HL-60 (cell line): ENCODE results near the gene SFXN5.

Experiments
- DNase-seq, 2 experiments: peaks; one replicate each; pipeline ENCODE4 v3.0.0-alpha.2; 2010 to 2020; ENCODE audit warnings: low read depth in 1 of 2, low spot score in 1 of 2
- H3K27ac ChIP-seq: fragments of 250-450 bp; sonication (Bioruptor Pico); replicated peaks from 2 replicates; pipeline ENCODE4 v1.5.1; 2020; ENCODE audit warnings: mild to moderate bottlenecking, moderate library complexity
- H3K27me3 ChIP-seq: fragments of 250-450 bp; sonication (Bioruptor Pico); 2 replicates; pipeline ENCODE4 v1.5.1; 2021; ENCODE audit warnings: mild to moderate bottlenecking, moderate library complexity; ENCODE audit not compliant: insufficient read depth, poor library complexity, severe bottlenecking
- H3K4me3 ChIP-seq: replicated peaks from 2 replicates; pipeline ENCODE4 v1.5.1; 2011; ENCODE audit warnings: mild to moderate bottlenecking, control low read depth, low read length; ENCODE audit not compliant: insufficient read depth
- GABPA ChIP-seq: IDR thresholded peaks from 2 replicates; pipeline ENCODE4 v1.6.1; 2012; ENCODE audit warnings: low read depth
- POLR2AphosphoS5 ChIP-seq: IDR thresholded peaks from 2 replicates; pipeline ENCODE4 v1.6.1; 2012; ENCODE audit warnings: low read depth
- SPI1 ChIP-seq: IDR thresholded peaks from 2 replicates; pipeline ENCODE4 v1.6.1; 2012; ENCODE audit warnings: low read depth, mild to moderate bottlenecking, borderline replicate concordance
- TF ChIP-seq, protein P1 (sequence below): IDR thresholded peaks from one replicate; pipeline ENCODE4 v1.5.1; 2011; ENCODE audit warnings: low read length, control low read depth, inconsistent platforms; ENCODE audit not compliant: insufficient read depth
- TF ChIP-seq, protein P2 (sequence below): IDR thresholded peaks from 2 replicates; pipeline ENCODE4 v1.6.1; 2012; ENCODE audit warnings: low read depth; ENCODE audit not compliant: insufficient replicate concordance

The SFXN5 gene

DNA sequence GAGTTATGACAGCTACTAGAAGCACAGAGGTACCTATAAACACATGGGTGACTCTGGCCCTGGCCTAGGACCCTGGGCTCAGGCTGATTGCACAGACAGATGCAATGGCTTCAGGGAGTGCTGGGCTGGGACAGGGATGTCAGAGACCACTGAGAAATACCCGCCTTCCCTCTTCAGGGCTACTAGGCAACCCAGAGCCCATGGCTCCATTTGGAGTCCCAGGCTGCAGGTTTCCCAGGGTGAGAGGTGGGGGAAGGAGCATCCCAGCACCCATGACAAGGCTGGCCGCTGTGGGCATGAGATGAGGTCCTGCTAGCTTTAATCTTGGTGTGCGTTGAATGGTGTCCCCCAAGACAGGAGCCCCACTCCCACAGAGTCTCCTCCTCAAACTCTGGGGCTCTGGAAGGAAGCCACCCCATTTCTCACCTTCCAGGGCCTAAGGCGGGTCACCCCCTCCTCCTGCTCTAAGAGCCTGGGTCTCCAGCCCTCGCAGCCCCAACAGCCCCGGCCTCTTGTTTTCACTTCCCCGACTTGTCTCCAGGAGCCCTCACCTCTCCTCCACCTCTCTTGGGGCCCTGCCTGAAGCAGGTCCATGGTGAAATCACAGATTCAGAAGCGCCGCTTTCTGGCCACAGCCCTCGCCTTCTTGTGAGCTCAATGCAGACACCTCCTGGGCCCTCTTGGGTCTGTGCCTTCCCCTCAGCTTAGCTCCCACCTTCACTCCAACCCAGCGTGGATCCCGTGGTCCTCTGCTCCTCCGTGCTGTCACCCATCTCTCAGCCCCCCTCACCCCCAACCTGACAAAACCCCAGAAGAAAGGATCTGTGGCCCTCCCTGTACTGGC, 112.7 kb downstream of the SFXN5 start:
- Histone ChIP-seq H3K4me3 (no peak overlapping the region), H3K27ac (no peak overlapping the region), H3K27me3 (no peaks in the 10 kb centered on the region)
- DNase-seq: no peak
- TF ChIP-seq, protein P1, sequence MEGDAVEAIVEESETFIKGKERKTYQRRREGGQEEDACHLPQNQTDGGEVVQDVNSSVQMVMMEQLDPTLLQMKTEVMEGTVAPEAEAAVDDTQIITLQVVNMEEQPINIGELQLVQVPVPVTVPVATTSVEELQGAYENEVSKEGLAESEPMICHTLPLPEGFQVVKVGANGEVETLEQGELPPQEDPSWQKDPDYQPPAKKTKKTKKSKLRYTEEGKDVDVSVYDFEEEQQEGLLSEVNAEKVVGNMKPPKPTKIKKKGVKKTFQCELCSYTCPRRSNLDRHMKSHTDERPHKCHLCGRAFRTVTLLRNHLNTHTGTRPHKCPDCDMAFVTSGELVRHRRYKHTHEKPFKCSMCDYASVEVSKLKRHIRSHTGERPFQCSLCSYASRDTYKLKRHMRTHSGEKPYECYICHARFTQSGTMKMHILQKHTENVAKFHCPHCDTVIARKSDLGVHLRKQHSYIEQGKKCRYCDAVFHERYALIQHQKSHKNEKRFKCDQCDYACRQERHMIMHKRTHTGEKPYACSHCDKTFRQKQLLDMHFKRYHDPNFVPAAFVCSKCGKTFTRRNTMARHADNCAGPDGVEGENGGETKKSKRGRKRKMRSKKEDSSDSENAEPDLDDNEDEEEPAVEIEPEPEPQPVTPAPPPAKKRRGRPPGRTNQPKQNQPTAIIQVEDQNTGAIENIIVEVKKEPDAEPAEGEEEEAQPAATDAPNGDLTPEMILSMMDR: no peak
- TF ChIP-seq, protein P2, sequence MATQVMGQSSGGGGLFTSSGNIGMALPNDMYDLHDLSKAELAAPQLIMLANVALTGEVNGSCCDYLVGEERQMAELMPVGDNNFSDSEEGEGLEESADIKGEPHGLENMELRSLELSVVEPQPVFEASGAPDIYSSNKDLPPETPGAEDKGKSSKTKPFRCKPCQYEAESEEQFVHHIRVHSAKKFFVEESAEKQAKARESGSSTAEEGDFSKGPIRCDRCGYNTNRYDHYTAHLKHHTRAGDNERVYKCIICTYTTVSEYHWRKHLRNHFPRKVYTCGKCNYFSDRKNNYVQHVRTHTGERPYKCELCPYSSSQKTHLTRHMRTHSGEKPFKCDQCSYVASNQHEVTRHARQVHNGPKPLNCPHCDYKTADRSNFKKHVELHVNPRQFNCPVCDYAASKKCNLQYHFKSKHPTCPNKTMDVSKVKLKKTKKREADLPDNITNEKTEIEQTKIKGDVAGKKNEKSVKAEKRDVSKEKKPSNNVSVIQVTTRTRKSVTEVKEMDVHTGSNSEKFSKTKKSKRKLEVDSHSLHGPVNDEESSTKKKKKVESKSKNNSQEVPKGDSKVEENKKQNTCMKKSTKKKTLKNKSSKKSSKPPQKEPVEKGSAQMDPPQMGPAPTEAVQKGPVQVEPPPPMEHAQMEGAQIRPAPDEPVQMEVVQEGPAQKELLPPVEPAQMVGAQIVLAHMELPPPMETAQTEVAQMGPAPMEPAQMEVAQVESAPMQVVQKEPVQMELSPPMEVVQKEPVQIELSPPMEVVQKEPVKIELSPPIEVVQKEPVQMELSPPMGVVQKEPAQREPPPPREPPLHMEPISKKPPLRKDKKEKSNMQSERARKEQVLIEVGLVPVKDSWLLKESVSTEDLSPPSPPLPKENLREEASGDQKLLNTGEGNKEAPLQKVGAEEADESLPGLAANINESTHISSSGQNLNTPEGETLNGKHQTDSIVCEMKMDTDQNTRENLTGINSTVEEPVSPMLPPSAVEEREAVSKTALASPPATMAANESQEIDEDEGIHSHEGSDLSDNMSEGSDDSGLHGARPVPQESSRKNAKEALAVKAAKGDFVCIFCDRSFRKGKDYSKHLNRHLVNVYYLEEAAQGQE: no peak
- TF ChIP-seq SPI1 (no peak), POLR2AphosphoS5 (no peak), GABPA (no peak)

- Histone ChIP-seq H3K4me3 (no peak overlapping the region), H3K27ac (no peak overlapping the region), H3K27me3 (no peaks in the 10 kb centered on the region)
- peak; percentile 58 to 59 for DNase-seq
- TF ChIP-seq, protein P1: no peak
- TF ChIP-seq POLR2AphosphoS5 (no peak), SPI1 (peak; percentile 79), GABPA (no peak)
- TF ChIP-seq, protein P2: no peak
Measured at GRCh38 chr2:72956936-72957335, 114.6 kb downstream of the SFXN5 start.

- no peaks in the 10 kb centered on the region for H3K27me3 ChIP-seq
- H3K4me3 ChIP-seq: no peak overlapping the region
- TF ChIP-seq SPI1: no peak
- TF ChIP-seq, protein P2: no peak
- no peak for TF ChIP-seq POLR2AphosphoS5
- TF ChIP-seq, protein P1: no peak
- TF ChIP-seq GABPA: no peak
- no peak for DNase-seq
- H3K27ac ChIP-seq: no peak overlapping the region
Measured at GRCh38 chr2:72956050-72956395, 115.5 kb downstream of the SFXN5 start.
